ENCODE measurements around the gene TMTC1.

- no peak for TF ChIP-seq RNF219 (CRISPR knock-in tag; IDR thresholded peaks at IDR 0.05)
- TF ChIP-seq ATF3 (IDR thresholded peaks at IDR 0.05), result no peak
- TF ChIP-seq ATF3 (CRISPR knock-in tag; conservative IDR thresholded peaks at IDR 0.05), result no peak
- TF ChIP-seq ZNF584 (CRISPR knock-in tag; IDR thresholded peaks at IDR 0.05; ENCODE audit: low read depth), result no peak
- TF ChIP-seq E2F8 (IDR thresholded peaks at IDR 0.05; ENCODE audit: low read depth, partially characterized antibody), result no peak
- no peak for TF ChIP-seq CTCF (IDR thresholded peaks at IDR 0.05 in 2 of 3, conservative IDR thresholded peaks at IDR 0.05 in 1 of 3; ENCODE audit: insufficient read depth in 2 of 3, low read depth in 1 of 3, low read length in 3 of 3)
- no peak for TF ChIP-seq MAX (CRISPR knock-in tag; IDR thresholded peaks at IDR 0.05)
- no peak for TF ChIP-seq ZNF785 (CRISPR knock-in tag; IDR thresholded peaks at IDR 0.05)
Measured at GRCh38 chr12:29742646-29743045, 41.1 kb downstream of the TMTC1 start.

Data from K562 (cell line).